CD4-positive, alpha-beta T cell treated with Interleukin-21 for 1 hour (primary cell): Measurements from ENCODE around the gene NUP210.
"Not testable (repeated sequence)": the region's sequence is repeated elsewhere in the genome, so short reads cannot be mapped to it uniquely, and the experiment has no call there.

Experiments
- DNase-seq: peaks from one replicate; pipeline ENCODE4 v3.0.0-alpha.2; 2020

The NUP210 gene

DNA sequence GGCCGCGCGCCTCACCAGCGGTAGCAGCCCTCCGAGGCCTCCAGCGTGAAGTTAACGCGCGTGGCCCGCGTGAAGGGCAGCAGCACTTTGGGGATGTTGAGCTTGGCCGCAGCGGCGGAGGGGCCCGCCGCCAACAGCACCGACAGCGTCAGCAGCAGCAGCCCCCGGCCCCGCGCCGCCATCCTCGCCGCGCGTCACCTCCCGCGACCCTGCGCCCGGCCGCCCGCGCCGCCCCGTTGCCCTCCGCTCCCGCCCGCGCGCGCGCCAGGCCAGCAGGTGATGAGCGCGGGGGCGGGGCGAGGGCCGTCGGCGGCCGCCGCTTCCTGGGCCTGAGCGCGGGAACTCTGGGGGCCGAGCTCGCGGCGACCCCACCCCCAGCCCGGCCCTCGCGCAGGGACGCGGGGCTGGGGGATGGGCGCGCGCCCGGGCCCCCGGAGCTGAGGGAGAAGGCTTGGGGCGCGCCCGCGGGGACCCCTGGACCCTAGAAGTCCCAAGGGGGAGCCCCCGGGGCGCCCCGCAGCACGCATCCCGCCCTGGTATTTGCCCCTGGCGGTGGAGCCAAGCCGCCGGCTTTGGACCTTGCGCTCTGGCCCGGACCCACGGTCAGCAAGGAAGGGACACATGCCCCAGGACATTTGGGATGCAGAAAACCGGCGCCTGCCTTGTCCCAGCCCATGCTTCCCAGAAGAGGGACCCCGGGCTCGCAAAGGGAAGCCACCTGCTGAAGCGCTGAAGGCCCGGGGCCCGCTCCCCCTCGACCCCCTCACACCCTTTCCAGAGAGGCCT lies at the start of gene NUP210:
Gene NUP210 (minus strand): TSS at position 278 of the 786 bp plus-strand sequence. CDS start 96 bp downstream, at position 182.
- DNase-seq, result peak; percentile 56

DNA sequence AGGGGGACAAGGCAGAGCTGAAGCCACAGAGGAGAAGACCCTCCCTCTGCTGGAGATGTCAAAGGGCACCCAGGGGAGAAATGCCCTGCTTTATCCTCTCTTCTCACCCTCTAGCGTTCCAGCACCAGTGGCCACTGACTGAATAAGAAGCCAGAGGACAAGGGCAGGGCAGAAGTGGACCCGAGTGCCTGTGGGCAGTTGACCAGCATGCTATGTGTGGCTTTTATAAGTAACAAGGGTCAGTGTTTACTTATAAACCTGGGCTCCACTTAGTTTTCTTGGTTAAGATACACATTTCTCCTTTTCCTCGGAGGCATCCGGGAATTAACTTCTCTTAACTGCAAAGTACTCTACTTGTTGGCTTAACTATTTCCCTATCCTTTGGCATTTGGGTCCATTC lies 46.7 kb upstream of the NUP210 start:
- DNase-seq, result no peak

DNA sequence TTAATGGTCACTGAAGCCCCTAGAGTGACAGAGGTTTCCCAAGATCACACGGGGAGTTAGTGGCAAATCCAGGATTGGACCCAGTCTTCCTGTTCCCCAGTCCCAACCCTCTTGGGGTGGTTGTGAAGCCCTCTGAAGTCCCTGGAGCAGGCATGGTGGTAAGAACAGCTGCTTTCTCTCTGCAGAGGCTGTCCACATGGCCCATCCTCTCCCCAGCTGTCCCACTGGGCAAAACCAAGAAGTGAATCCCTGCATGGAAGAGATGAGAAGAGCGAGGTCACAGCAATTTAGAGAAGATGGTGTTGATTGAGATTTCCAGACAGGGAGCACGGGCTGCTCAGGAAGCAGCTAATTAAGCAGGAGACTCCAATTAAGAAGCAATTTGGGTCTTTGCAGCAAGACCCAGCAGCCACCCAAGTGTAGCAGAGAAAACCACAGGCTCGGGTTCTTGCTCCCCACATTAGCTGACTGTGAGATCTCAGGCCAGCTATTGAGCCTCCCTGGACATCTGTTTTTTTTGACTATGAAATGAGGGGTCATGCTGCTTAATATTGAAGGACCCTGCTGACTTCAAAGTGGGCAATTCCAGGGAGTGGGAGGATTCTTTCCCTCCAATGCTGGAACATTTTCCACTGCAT lies 45.2 kb upstream of the NUP210 start:
- no peak for DNase-seq

DNA sequence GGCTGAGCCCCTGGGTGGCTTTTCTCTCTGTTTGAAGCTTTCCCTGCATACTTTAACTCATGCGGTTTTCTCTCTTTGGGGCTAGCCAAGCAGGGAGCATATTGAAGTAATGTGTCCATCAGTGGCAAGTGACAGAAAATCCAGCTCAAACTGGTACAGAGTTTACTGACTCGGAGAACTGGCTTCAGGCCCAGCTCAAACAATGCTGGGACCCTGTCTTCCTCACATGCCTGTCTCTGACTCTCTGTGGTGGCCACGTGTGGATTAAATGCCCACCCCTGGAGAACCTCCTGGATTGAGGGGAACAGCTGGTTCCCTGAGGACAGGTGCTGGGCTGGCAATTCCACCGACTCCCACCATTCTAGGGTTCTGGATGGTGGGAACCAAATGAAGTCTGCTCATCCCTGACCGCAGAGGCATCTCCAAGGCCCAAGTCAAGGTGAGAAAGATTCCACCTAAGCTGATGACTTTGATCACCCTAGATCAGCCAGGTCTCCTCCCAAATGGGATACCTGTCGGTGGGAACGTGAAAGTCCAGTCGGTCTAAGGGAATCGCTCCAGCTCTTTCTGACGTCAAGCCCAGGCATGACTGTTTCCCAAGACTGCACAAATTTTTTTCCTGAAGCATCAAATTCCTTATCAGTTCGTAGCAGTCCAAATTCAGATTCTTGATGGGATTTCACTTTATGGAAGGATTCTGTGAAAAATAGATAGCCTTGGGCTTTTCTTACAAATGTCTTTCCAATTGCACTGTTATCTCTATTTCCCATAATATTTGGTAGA lies 43.7 kb upstream of the NUP210 start:
- no peak for DNase-seq

GRCh38 chr3:13462822-13463221 lies 42.7 kb upstream of the NUP210 start:
- no peak for DNase-seq

- DNase-seq, result no peak
Observed at GRCh38 chr3:13462125-13462629, 42.1 kb upstream of the NUP210 start.

GRCh38 chr3:13461169-13462124 lies 41.3 kb upstream of the NUP210 start:
- DNase-seq, result peak; percentile 81

DNA sequence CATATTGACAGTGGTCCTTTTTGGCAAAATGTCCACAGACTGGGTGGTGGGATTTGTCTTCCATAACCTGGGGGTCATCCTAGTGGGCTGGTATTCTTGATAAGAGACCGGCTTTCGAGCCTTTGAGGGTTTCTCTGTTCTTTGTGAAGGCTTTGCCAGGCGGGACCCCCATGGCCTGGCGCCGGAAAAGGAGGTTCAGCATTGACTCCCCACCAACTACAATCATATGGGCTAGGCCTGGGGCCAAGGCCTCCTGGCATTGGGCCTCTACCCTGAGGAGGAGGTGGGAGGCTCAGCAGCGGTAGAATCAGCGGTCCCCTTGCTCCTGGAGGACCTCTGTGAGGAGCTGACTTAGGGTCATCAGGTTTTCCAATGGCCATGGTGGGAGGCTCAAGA lies 40.2 kb upstream of the NUP210 start:
- no peak for DNase-seq

GRCh38 chr3:13459605-13460340 lies 39.7 kb upstream of the NUP210 start:
- DNase-seq, result no peak

GRCh38 chr3:13457593-13457992 lies 37.5 kb upstream of the NUP210 start:
- DNase-seq, result no peak

- no peak for DNase-seq
Observed at GRCh38 chr3:13455644-13456043, 35.5 kb upstream of the NUP210 start.

DNA sequence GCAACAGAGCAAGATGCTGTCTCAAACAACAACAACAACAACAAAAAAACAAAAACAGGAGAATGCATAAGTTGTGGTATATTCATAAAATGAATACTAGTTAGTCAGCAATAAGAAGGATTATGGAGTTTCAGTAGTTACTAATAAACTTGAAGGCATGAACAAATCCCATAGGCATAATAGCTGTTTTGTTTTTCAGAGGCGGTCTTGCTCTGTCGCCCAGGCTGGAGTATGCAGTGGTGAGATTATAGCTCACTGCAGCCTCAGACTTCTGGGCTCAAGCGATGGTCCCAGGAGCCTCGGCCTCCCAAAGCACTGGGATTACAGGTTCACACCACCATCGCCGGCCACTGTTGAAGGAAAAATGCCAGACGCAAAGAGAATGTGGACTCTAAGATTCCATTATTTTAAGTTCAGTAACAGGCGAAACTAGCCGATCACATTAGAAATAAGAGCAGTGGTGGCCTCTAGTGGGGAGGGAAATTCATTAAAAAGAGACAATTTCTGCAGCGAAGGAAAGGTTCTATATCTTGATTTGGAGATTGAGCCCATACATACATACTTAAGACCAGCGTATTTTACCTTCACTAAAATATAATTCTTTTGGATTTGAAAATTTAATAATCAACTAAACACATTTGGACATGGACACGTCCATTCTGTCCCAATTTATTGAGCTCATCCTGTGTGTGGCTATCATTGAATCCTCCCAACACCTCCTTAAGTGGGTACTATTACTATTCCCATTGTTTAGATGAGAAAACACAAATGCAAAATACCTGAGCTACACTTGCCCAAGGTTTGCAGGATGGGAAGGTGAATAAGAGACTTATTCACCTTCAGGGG lies 32.6 kb upstream of the NUP210 start:
- peak; percentile 73 for DNase-seq

DNA sequence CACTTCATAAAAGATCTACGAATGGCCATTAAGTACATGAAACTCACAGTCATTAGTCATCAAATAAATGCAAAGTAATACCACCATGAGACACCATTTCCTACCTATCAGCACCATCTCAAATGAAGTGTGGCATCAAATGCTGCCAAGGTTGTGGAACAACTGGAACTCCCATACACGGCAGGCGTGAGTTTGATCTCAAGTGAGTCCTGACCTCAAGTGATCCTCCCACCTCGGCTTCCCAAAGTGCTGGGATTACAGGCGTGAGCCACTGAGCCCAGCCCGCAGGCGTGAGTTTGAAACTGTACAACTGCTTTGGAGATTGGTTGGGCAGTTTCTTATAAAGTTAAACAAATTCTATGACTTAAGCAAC lies 31.2 kb upstream of the NUP210 start:
- peak; percentile 36 for DNase-seq

- DNase-seq, result not testable (repeated sequence)
Observed at GRCh38 chr3:13442882-13443281, 22.8 kb upstream of the NUP210 start.

GRCh38 chr3:13440204-13440817 lies 20.2 kb upstream of the NUP210 start:
- DNase-seq, result no peak

GRCh38 chr3:13436213-13436612 lies 16.1 kb upstream of the NUP210 start:
- not testable (repeated sequence) for DNase-seq

- DNase-seq, result no peak
Observed at GRCh38 chr3:13433912-13434311, 13.8 kb upstream of the NUP210 start.

DNA sequence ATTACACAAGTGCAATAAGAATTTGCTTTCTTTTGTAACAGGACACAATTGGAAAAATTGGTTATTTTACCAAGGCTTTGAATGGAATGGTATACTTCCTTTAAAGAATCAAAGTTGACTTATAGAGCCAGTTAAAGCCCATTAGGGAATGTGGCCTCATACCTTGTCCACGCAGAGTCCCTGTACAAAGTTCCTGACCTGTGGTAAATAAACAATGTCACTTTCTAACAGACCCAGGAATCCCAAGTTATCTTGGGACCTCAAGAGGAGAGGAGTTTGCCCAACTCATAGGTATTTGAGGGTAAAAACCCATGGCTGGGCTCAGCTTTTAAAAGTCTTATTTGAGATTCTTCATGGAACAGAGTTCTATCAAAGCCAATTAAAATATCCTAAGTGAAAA lies 12.0 kb upstream of the NUP210 start:
- no peak for DNase-seq

DNA sequence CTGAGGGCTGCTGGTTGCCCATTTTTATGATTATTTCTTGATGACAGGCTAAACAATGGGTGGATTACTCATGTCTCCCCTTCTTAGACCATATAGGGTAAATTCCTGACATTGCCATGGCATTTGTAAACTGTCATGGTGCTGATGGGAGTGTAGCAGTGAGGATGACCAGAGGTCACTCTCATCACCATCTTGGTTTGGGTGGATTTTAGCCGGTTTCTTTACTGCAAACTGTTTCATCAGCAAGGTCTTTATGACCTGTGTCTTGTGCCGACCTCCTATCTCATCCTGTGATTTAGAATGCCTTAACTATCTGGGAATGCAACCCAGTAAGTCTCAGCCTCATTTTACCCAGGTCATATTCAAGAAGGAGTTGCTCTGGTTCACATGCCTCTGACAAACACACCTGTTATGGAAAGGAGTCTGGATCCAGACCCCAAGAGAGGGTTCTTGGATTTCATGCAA lies 10.3 kb upstream of the NUP210 start:
- not testable (repeated sequence) for DNase-seq
